HepG2 (cell line): Measurements from ENCODE around the gene ICAM5. TPM values are rescaled to one million over a fixed set of nuclear protein-coding genes. Genes with fewer than 3 reads are reported as not detected.
A peak's percentile ranks its signal among the peaks of the same experiment; 100 is the strongest.

Source experiments
- ATAC-seq: fragments of 200-7000 bp; cut with Tn5 transposase; 3 replicates; pipeline ENCODE4 v1.9.1; 2020; ENCODE audit warnings: mild to moderate bottlenecking, moderate library complexity
- BruUV-seq: library from RNA; stranded (reverse); fragments of 400-500 nt; replicated peaks from 2 replicates; lab custom pipeline; 2021; lab: Mats Ljungman, UMichigan
- CTCF ChIA-PET: fragments of 300-600 bp; formaldehyde crosslinking; extraction: SDS; loops from one replicate; lab custom pipeline; 2021; ENCODE audit warnings: low total read pairs, inconsistent platforms, low intra/inter-chr PET ratio; lab: Yijun Ruan, JAX
- POLR2A ChIA-PET: fragments of 350-600 bp; sonication (Branson Sonifier 250); formaldehyde crosslinking; loops from one replicate; lab custom pipeline; 2020; ENCODE audit warnings: antibody characterized with exemption, inconsistent platforms; lab: Yijun Ruan, JAX
- DNase-seq: peaks from one replicate; pipeline ENCODE4 v3.0.0-alpha.2; 2015; ENCODE audit warnings: low spot score
- FAIRE-seq: peaks from 3 replicates; lab custom pipeline; 2011; peaks lifted over from hg19 to GRCh38; lab: Jason Lieb, UNC
- H2AFZ ChIP-seq: one replicate; pipeline ENCODE4 v1.6.1; 2011; ENCODE audit warnings: low read length, inconsistent platforms
- H3K27ac ChIP-seq: fragments of 300-600 bp; 3 replicates; pipeline ENCODE4 v1.8.0; 2011; ENCODE audit warnings: mixed run types, mild to moderate bottlenecking, mixed read lengths, low read length, inconsistent platforms; ENCODE audit not compliant: insufficient read depth; ENCODE audit errors: extremely low read length
- H3K27me3 ChIP-seq, 2 experiments: fragments of 200-600 bp in 1 of 2; 2 replicates in 1 of 2; 3 replicates in 1 of 2; pipeline versions ENCODE4 v1.6.0 to v1.8.0; 2011; ENCODE audit warnings: low read length in 2 of 2, mild to moderate bottlenecking in 2 of 2, moderate library complexity in 2 of 2, inconsistent platforms in 1 of 2; ENCODE audit not compliant: insufficient read depth in 2 of 2, control insufficient read depth in 1 of 2
- H3K36me3 ChIP-seq, 2 experiments: fragments of 200-600 bp in 1 of 2; replicated peaks in 1 of 2; 2 replicates in 1 of 2; 3 replicates in 1 of 2; pipeline versions ENCODE4 v1.5.1 to v1.8.0; 2011; ENCODE audit warnings: low read length in 2 of 2, inconsistent platforms in 1 of 2; ENCODE audit not compliant: insufficient read depth in 2 of 2, control insufficient read depth in 1 of 2
- H3K4me1 ChIP-seq: 2 replicates; pipeline ENCODE4 v1.5.1; 2012; ENCODE audit warnings: low read length, inconsistent platforms; ENCODE audit not compliant: insufficient read depth
- H3K4me2 ChIP-seq: 2 replicates; pipeline ENCODE4 v1.6.0; 2011; ENCODE audit warnings: low read depth, low read length, inconsistent platforms
- H3K4me3 ChIP-seq, 3 experiments: fragments of 200-600 bp in 1 of 3; sonication (generic), shearing (Covaris generic) in 1 of 3; replicated peaks in 1 of 3; 2 replicates each; pipeline ENCODE4 v1.5.1; 2011 to 2016; ENCODE audit warnings: low read length in 3 of 3, inconsistent platforms in 2 of 3, low read depth in 2 of 3, mild to moderate bottlenecking in 2 of 3, control low read depth in 1 of 3, mixed read lengths in 1 of 3; ENCODE audit not compliant: insufficient read depth in 1 of 3
- H3K79me2 ChIP-seq: one replicate; pipeline ENCODE4 v1.6.1; 2011; ENCODE audit warnings: low read length, inconsistent platforms; ENCODE audit not compliant: insufficient read depth
- H3K9ac ChIP-seq: 2 replicates; pipeline ENCODE4 v1.6.0; 2011; ENCODE audit warnings: mild to moderate bottlenecking, low read depth, low read length, inconsistent platforms; ENCODE audit not compliant: insufficient read depth
- H3K9me3 ChIP-seq: 2 replicates; pipeline ENCODE4 v1.5.1; 2012; ENCODE audit warnings: mild to moderate bottlenecking, low read length
- H4K20me1 ChIP-seq: 2 replicates; pipeline ENCODE4 v1.6.0; 2011; ENCODE audit warnings: inconsistent platforms, mild to moderate bottlenecking, low read length, moderate library complexity; ENCODE audit not compliant: insufficient read depth
- DR1 ChIP-seq: sonication (generic); formaldehyde crosslinking; IDR thresholded peaks from 2 replicates; pipeline ENCODE4 v1.8.0; 2021; ENCODE audit warnings: mild to moderate bottlenecking, missing genetic modification reagents, inconsistent platforms
- FOSL1 ChIP-seq: sonication (generic); formaldehyde crosslinking; IDR thresholded peaks from 2 replicates; pipeline ENCODE4 v1.9.0; 2021; ENCODE audit warnings: missing genetic modification reagents, borderline replicate concordance
- IKZF5 ChIP-seq: IDR thresholded peaks from 2 replicates; pipeline ENCODE4 v1.6.1; 2018; ENCODE audit warnings: missing genetic modification reagents, mild to moderate bottlenecking, missing compliant biosample characterization
- KDM5A ChIP-seq: fragments of 200-600 bp; sonication (generic); IDR thresholded peaks from 2 replicates; pipeline ENCODE4 v1.7.0; 2018; ENCODE audit warnings: antibody characterized with exemption, mild to moderate bottlenecking, low read length, borderline replicate concordance
- POLR2AphosphoS2 ChIP-seq: IDR thresholded peaks from 2 replicates; pipeline ENCODE4 v1.6.1; 2011; ENCODE audit warnings: low read depth, low read length, improper control_type of control experiment
- SNRNP70 ChIP-seq: fragments of 200-400 bp; formaldehyde crosslinking; IDR thresholded peaks from 2 replicates; pipeline ENCODE4 v1.6.1; 2017; ENCODE audit warnings: mild to moderate bottlenecking, low read depth, low read length, moderate library complexity
- ZBTB14 ChIP-seq: sonication (generic); formaldehyde crosslinking; IDR thresholded peaks from 2 replicates; pipeline ENCODE4 v1.4.0; 2020; ENCODE audit warnings: missing genetic modification reagents
- ZNF407 ChIP-seq: sonication (generic); formaldehyde crosslinking; IDR thresholded peaks from one replicate; pipeline ENCODE4 v1.5.1; 2020; ENCODE audit warnings: mild to moderate bottlenecking, missing genetic modification reagents; ENCODE audit errors: not compliant biosample characterization
- ZNF564 ChIP-seq: sonication (generic); formaldehyde crosslinking; IDR thresholded peaks from 2 replicates; pipeline ENCODE4 v1.8.1; 2023; ENCODE audit warnings: mild to moderate bottlenecking, missing genetic modification reagents
- WGBS: methylation state at CpG from one replicate; pipeline ENCODE4 v1.1.6; 2017; ENCODE audit warnings: low lambda C conversion rate; 5-methylcytosine and 5-hydroxymethylcytosine counted together
- in situ Hi-C: cut with HindIII; loops from 2 replicates; pipeline ENCODE4 v1.10.0; 2017; ENCODE audit warnings: low pct_unique_long_range_greater_than_20kb; ENCODE audit not compliant: extremely low pct_ligation_motif_present
- intact Hi-C: fragments of 100-400 bp; cut with micrococcal nuclease; formaldehyde crosslinking; loops from one replicate; pipeline ENCODE4 v1.10.0; 2022; ENCODE audit not compliant: unreplicated experiment
- polyA plus RNA-seq, 8 experiments: library from polyadenylated mRNA; depleted of rRNA in 3 of 8; stranded (reverse) in 7 of 8; unstranded in 1 of 8; fragments of >200 nt; fragmentation: Illumina TruSeq in 4 of 8; extraction: Trizol in 4 of 8; gene quantifications; 2 replicates each; pipeline versions ENCODE4 v1.2.1 to v1.2.3, GENCODE V29; 2011 to 2016; ENCODE audit warnings: low read depth in 4 of 8, missing spikeins in 1 of 8, mixed read lengths in 1 of 8; ENCODE audit not compliant: insufficient read depth in 1 of 8
- total RNA-seq, 5 experiments: library from RNA; depleted of rRNA; stranded (reverse); fragments of >200 nt; fragmentation: Illumina TruSeq; extraction: Trizol; gene quantifications; 2 replicates each; pipeline ENCODE4 v1.2.3, GENCODE V29; 2016; ENCODE audit warnings: low read depth in 1 of 5

ICAM5 gene
- total and polyA plus RNA-seq, 2 of the 13 experiments (the other 11 are each of a cell fraction or from before 2014, with no cell fraction given): 0.46 to 1.6 TPM

- no peak for TF ChIP-seq POLR2AphosphoS2
- TF ChIP-seq ZNF564 (CRISPR knock-in tag): peak; percentile 93
- TF ChIP-seq KDM5A: 0 out of 2 replicates have a peak, but pooled peaks have one; percentile 42
- no peak for TF ChIP-seq SNRNP70
Measured at GRCh38 chr19:10270616-10271394, 18.9 kb upstream of the ICAM5 start, which contains the start of gene ICAM1 (continued).

GRCh38 chr19:10271543-10272086, 18.1 kb upstream of the ICAM5 start:
- Histone ChIP-seq H3K4me1 (peaks cover 62% of the 10 kb centered on the region), H3K4me3 (peak overlapping the region; percentile 68 to 81 (median 76)), H3K27me3 (no peaks in the 10 kb centered on the region), H3K79me2 (peaks cover 28% of the 10 kb centered on the region), H3K9me3 (no peaks in the 10 kb centered on the region), H3K36me3 (peaks cover 5 to 15% of the 10 kb centered on the region in 2 experiments; a peak in 3 of 5 replicates), H2AFZ (no peak overlapping the region), H4K20me1 (no peaks in the 10 kb centered on the region), H3K27ac (peak overlapping the region; percentile 85), H3K4me2 (peak overlapping the region; percentile 87), H3K9ac (peak overlapping the region; percentile 79)
- DNase-seq (no peak), ATAC-seq (peak; percentile 3; the same call in 1 of the 3 replicates), FAIRE-seq (no peak)
- ChIA-PET CTCF (interaction anchor here (3.6 kb wide), 1 partner anchor 118 kb away, joined by 47 read pairs; no protein-coding TSS in a partner anchor), POLR2A (interaction anchor here (0.6 to 6.5 kb wide), 22 partner anchors 8 to 234 kb away, joined by 3 to 149 read pairs (median 4); partner anchors contain the start of genes CDC37, ICAM4, ICAM5 and RAVER1)
- in situ Hi-C loops: loop anchor here (5.0 kb wide), 1 partner anchor 121 kb away; no protein-coding TSS in a partner anchor
- 34% methylated on average over 8 of the region's 12 CpGs for WGBS
- intact Hi-C loops: loop anchor here (2.0 kb wide), 1 partner anchor 15 kb away; the partner anchor contains the start of gene ICAM4
- BruUV-seq: TSS peak; percentile 90
- no peak for TF ChIP-seq ZBTB14 (CRISPR knock-in tag)
- no peak for TF ChIP-seq DR1 (CRISPR knock-in tag)
- no peak for TF ChIP-seq IKZF5 (CRISPR knock-in tag)
- no peak for TF ChIP-seq FOSL1
- TF ChIP-seq ZNF407 (CRISPR knock-in tag): peak; percentile 12
